GM12878 (cell line): ENCODE data around the gene ADCYAP1R1.

Experiments
- HDAC2 ChIP-seq: fragments of 200-600 bp; sonication (generic); IDR thresholded peaks from 2 replicates; pipeline ENCODE4 v1.6.1; 2017
- POLR2A ChIP-seq: IDR thresholded peaks from 2 replicates; pipeline ENCODE4 v1.6.1; 2011; ENCODE audit warnings: low read depth, mild to moderate bottlenecking, low read length
- TCF7 ChIP-seq: IDR thresholded peaks from 2 replicates; pipeline ENCODE4 v1.6.1; 2014; ENCODE audit warnings: antibody characterized with exemption, borderline replicate concordance
- TF ChIP-seq, protein P1 (sequence below): IDR thresholded peaks from 2 replicates; pipeline ENCODE4 v1.6.1; 2011; ENCODE audit warnings: low read depth, low read length, improper control_type of control experiment, borderline replicate concordance
- TF ChIP-seq, protein P2 (sequence below), 3 experiments: IDR thresholded peaks in 2 of 3; conservative IDR thresholded peaks in 1 of 3; 2 replicates each; pipeline ENCODE4 v1.5.1; 2011; ENCODE audit warnings: low read depth in 3 of 3, low read length in 3 of 3, mild to moderate bottlenecking in 3 of 3, control low read depth in 2 of 3, moderate library complexity in 2 of 3, inconsistent platforms in 1 of 3, mixed read lengths in 1 of 3; ENCODE audit not compliant: control insufficient read depth in 2 of 3, insufficient read depth in 1 of 3; ENCODE audit errors: extremely low read depth in 1 of 3
- TF ChIP-seq, protein P3 (sequence below): IDR thresholded peaks from 2 replicates; pipeline ENCODE4 v1.6.1; 2012; ENCODE audit warnings: low read length, inconsistent platforms

DNA sequence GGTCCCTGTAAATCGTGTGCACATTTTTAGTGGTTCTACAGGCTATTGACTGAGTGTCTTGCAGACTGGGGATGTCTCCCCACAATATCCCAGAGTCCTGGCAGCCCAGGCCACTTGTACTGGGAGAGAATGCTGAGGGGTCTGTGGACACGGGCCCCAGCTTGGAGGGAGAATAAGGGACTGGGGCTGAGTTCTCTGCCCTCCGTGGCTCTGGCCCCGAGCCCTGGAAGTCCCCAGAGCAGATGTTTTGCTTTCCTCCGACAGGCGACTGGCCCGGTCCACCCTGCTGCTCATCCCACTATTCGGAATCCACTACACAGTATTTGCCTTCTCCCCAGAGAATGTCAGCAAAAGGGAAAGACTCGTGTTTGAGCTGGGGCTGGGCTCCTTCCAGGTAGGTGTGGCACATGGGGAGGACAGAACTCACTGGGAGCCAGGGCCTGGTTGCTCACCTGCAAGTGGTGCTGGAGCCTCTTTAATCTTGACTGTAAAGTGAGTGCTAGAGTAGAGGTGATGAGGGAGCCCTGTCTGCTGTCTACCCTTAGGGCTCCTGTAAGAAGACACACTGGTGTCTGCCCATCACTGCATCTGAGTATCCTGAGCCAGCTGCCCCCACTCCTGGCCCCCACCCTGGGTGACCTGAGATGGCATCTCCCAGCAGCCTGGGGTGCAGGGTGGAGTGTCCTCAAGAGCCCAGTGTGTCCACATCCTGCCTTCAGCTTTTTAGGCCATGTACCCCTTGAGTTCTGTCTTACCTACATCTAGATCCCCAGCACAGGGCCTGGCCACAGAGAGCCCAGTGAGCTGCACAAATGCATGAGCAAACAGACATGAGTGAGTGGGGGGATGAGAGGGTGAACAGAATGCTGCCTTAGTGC, 51.1 kb downstream of the ADCYAP1R1 start:
- TF ChIP-seq, protein P1, sequence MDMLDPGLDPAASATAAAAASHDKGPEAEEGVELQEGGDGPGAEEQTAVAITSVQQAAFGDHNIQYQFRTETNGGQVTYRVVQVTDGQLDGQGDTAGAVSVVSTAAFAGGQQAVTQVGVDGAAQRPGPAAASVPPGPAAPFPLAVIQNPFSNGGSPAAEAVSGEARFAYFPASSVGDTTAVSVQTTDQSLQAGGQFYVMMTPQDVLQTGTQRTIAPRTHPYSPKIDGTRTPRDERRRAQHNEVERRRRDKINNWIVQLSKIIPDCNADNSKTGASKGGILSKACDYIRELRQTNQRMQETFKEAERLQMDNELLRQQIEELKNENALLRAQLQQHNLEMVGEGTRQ = no peak
- TF ChIP-seq, protein P2, sequence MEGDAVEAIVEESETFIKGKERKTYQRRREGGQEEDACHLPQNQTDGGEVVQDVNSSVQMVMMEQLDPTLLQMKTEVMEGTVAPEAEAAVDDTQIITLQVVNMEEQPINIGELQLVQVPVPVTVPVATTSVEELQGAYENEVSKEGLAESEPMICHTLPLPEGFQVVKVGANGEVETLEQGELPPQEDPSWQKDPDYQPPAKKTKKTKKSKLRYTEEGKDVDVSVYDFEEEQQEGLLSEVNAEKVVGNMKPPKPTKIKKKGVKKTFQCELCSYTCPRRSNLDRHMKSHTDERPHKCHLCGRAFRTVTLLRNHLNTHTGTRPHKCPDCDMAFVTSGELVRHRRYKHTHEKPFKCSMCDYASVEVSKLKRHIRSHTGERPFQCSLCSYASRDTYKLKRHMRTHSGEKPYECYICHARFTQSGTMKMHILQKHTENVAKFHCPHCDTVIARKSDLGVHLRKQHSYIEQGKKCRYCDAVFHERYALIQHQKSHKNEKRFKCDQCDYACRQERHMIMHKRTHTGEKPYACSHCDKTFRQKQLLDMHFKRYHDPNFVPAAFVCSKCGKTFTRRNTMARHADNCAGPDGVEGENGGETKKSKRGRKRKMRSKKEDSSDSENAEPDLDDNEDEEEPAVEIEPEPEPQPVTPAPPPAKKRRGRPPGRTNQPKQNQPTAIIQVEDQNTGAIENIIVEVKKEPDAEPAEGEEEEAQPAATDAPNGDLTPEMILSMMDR (IDR thresholded peaks at IDR 0.05 in 2 of 3, conservative IDR thresholded peaks at IDR 0.05 in 1 of 3; ENCODE audit: control insufficient read depth in 2 of 3, extremely low read depth in 1 of 3, insufficient read depth in 1 of 3, low read depth in 3 of 3, low read length in 3 of 3) = no peak
- TF ChIP-seq HDAC2 = no peak
- TF ChIP-seq POLR2A = no peak
- TF ChIP-seq, protein P3, sequence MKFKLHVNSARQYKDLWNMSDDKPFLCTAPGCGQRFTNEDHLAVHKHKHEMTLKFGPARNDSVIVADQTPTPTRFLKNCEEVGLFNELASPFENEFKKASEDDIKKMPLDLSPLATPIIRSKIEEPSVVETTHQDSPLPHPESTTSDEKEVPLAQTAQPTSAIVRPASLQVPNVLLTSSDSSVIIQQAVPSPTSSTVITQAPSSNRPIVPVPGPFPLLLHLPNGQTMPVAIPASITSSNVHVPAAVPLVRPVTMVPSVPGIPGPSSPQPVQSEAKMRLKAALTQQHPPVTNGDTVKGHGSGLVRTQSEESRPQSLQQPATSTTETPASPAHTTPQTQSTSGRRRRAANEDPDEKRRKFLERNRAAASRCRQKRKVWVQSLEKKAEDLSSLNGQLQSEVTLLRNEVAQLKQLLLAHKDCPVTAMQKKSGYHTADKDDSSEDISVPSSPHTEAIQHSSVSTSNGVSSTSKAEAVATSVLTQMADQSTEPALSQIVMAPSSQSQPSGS = no peak
- TF ChIP-seq TCF7 = no peak
